ENCODE measurements around the gene SLC44A1.
A peak's percentile ranks its signal among the peaks of the same experiment; 100 is the strongest.

Gene SLC44A1

DNA sequence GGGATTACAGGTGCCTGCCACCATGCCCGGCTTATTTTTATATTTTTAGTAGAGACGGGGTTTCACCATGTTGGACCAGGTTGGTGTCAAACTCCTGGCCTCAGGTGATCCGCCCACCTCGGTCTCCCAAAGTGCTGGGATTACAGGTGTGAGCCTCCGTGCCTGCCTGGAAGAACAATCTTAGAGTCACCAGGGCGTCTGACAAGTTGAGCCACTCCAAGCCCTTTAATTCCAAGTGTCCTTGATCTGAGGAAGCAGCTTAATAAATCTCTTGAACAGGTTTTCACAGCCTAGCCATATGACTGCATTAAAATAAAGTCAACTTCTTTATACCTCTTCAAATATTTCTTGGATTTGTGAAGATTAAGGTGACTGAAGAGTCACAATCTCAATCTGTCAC, 31.5 kb downstream of the SLC44A1 start:
- no peak for DNase-seq

DNA sequence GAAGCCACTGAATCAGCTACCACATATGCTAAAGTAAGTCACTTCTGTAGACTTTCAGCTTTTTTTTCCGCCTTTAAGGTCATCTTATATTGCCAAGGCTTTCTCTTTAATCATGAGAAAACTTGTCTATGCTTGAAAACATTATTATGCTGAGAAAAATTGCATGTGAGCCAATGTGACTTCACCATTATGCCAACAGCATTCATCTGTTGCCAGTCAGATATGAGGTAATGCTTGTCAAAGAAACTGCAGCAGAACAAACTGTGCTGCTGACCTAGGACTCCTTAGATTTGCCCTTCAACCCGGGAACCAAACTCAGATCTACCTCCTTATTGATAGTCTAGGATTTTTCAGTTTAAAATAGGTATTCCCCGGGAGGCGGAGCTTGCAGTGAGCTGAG, 34.3 kb downstream of the SLC44A1 start:
- no peak for DNase-seq

- no peak for DNase-seq
Measured at GRCh38 chr9:105280691-105281090, 36.2 kb downstream of the SLC44A1 start.

DNA sequence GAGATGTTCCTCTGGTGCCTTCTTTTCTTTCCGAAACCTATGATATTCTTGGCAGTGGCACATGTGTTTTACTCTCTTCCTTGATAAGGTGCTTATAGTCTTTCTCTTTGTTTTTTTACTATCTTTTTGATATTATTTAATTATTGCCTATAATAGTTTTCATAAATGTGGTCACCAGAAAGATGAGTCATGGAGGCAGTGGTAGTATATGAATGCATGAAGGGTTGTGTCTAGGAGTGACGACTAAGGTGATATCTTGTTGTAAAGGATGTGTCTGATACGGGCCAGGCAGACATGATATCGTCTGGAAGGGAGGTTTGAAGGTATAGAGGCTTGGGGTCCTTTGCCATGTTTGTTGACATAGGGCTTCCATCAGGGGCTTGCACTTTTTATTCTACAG, 36.8 kb downstream of the SLC44A1 start:
- DNase-seq, result no peak

- no peak for DNase-seq
Measured at GRCh38 chr9:105281926-105282325, 37.5 kb downstream of the SLC44A1 start.

GRCh38 chr9:105282870-105283621, 38.6 kb downstream of the SLC44A1 start:
- no peak for DNase-seq

GRCh38 chr9:105283795-105284194, 39.3 kb downstream of the SLC44A1 start:
- no peak for DNase-seq

DNA sequence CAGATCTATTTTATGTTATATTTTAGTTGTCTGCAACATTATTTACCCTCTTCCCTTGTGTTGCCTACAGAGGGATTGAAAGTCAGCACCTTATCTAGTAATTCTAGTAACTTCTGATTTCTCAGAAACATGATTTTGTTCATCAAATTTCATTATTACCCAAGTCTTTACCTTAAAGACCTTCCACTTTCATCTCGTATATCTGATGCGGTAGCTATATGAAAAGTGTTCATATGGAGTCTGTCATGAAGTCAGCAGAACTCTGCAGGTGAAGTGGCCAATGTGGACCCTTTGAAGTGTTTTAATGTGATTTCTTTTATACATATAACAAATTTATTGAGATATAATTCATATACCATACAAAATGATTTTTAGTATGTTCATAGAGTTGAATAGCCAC, 40.0 kb downstream of the SLC44A1 start:
- no peak for DNase-seq

DNA sequence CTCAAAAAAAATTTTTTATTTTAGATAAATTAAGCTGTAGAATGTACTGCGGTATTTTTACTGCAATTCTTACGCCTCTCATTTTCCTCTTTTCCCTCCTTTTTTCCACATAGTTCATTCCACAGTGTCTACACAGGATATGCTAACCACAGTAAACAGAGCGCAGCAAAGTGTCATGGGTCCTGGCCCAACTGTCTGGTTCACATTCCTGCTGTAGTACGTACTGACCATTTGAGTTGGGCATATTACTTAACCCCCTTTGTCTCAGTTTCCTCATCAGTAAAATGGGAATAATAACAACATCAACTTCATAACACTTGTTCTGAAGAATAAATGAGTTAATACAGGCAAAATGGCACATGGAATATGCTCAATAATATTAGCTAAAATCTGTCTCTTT, 41.6 kb downstream of the SLC44A1 start:
- DNase-seq, result no peak

GRCh38 chr9:105289305-105289704, 44.9 kb downstream of the SLC44A1 start:
- DNase-seq, result no peak

GRCh38 chr9:105290418-105290817, 46.0 kb downstream of the SLC44A1 start:
- no peak for DNase-seq

DNA sequence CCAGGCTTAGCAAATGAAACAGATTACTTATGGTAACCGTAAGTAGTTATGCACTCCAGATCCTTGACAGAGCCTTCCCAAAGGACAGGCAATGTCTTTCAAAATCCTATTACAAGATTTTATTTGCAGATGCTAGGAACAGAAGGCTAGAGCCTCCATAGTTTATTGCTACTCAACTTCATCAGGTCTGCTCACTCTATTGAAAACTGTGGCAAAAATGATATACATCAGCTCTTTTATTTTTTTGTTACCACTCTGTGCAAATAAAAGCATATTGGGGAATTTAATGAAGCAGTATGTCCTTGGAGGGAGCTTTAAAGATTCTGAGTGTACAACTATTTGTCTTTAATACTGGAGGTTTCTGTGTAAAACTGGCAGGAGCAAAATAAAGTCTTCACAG, 46.5 kb downstream of the SLC44A1 start:
- DNase-seq, result no peak

DNA sequence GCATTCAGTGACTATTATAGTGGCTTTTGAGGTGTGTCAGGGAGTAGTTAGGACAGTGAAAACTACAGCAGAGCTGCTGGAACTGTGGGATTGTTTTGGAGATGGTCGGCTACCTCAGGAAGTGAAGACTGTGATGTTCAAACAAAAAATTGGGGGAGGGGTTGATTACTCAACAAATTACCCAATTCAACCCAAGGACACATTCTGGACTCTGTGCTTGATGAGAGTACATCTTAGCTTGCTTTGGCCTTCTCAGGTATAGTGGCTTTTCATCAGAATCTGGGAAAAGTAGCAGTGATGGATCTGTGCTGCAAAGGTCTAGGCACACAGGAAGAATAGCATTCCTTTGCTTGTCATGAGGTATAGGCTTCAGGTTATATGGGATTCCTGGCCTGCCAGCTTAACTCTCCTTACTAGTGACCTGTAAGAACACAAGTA, 47.0 kb downstream of the SLC44A1 start:
- DNase-seq, result no peak

DNA sequence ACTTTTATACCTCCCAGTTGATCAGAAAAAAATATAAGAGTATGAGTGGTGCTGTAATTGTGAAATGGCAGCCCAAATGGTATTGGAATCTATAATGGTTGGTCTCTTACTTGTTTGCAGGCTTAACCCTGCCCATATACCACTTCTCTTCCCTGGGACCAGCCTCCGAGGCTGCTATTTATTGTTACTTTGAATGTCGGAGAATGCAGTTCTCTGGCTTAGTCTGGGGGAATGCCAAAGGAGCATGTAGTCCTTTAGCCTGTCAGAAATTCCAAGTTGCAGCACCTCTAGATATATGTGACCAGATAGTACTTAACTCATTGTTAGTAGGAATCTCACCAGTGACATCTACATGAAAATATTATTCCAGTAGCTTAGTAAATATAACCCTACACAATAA, 47.5 kb downstream of the SLC44A1 start:
- no peak for DNase-seq

GRCh38 chr9:105293408-105293807, 49.0 kb downstream of the SLC44A1 start:
- no peak for DNase-seq

- no peak for DNase-seq
Measured at GRCh38 chr9:105295201-105295550, 50.7 kb downstream of the SLC44A1 start.

GRCh38 chr9:105295986-105296385, 51.5 kb downstream of the SLC44A1 start:
- DNase-seq, result no peak

GRCh38 chr9:105296445-105296844, 52.0 kb downstream of the SLC44A1 start:
- DNase-seq, result no peak

DNA sequence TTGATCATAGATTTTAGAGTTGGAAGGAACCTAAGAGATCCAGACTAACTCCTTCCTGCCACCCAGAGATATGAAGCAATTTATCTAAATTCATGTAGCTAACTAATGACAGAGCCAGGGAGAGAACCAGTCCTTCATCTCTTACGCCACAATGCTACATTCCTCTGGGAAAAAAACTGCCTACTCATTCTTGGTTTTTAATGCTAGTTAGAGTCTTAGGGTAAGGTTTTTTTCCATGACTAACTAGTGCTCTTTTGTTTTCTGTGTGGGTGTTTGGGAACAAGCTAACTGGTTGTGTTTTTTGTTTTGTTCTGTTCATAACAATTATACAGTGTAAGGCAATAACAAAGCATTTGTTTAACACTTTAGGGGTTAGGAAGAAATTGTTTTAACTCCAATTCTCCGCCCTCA, 52.4 kb downstream of the SLC44A1 start:
- DNase-seq, result no peak

- no peak for DNase-seq
Measured at GRCh38 chr9:105297442-105298075, 53.1 kb downstream of the SLC44A1 start.

DNA sequence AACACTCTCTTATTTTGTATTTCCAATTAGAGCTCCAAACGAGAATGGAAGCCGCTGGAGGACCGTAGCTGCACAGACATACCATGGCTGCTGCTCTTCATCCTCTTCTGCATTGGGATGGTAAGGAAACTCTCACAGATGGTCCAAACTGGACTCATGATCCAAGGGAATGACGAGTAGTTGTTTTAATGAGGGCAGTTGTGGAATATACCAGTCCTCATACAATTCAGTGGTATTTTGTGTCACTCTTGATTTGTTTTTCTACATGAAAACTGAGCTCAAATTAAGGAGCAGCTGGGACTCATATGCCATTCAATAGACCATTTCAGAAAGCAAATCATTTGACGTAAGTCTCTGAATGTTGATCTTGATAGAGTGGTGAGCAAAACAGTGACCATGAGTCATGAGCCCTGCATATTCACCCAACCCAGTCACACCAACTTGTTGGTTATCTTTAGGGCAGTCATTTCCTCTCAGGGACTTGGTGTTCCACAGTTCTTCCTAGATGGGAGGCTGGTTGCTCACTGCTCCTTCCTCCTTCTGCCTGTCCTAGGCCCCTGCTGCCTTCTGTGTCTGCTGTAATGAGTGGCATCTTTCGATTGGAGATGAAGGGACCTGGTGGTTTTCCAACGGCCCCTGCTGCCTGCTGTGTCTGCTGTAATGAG, 54.9 kb downstream of the SLC44A1 start:
- peak; percentile 88 for DNase-seq

DNA sequence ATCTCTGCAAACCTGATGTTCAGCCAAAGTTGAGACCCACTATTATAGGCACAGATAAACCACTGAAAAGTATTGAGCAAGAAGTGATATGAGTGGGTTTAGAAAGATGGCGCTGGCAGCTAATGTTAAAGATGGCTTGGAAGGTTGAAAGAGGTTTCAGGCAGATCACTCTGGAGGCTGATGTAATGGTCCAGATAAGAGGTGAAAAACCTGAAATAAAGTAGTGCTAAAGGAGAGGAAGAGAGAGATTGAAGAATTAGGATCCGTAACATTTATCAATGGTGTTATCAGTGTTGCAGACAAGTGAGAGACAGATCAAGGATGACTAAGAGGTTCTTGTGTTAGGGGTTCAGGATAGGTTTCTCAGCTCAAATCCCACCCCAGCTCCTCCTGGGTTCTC, 58.3 kb downstream of the SLC44A1 start:
- DNase-seq, result no peak

DNA sequence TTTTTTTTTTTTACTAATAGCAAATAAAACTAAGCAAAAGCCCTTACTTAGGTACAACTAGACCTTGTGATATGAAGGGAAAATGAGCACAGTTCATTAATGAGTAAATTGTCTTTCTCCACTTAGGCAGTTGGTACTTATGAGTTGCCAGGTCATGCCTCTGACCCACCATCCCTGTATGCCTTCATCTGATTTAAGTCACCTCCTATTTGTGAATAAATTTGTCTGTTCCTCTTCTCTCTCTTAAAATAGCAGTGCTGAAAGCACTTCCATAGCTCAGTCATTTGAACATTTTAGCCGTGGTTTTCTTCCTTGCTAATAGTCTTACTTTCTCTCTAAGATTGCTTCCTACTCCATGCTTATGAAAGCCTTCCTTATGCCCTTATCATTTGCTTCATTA, 61.4 kb downstream of the SLC44A1 start:
- DNase-seq, result peak; percentile 13

Data from GDM1 (cell line).